GM12878 (cell line): ENCODE data around the gene CLEC18A. TPM values are rescaled to one million over a fixed set of nuclear protein-coding genes. Genes with fewer than 3 reads are reported as not detected.

Source experiments
- ATAC-seq: fragments of 200-7000 bp; cut with Tn5 transposase; 3 replicates; pipeline ENCODE4 v1.9.1; 2020; ENCODE audit warnings: mild to moderate bottlenecking, moderate library complexity
- BruUV-seq: library from RNA; stranded (reverse); fragments of 400-500 nt; replicated peaks from 2 replicates; lab custom pipeline; 2021; lab: Mats Ljungman, UMichigan
- CTCF ChIA-PET: fragments of 300-600 bp; sonication (Branson Sonifier 250); formaldehyde crosslinking; extraction: SDS; loops from one replicate; lab custom pipeline; 2021; ENCODE audit warnings: inconsistent platforms; lab: Yijun Ruan, JAX
- POLR2A ChIA-PET: fragments of 350-600 bp; formaldehyde crosslinking; extraction: SDS; loops from one replicate; lab custom pipeline; 2021; ENCODE audit warnings: inconsistent platforms; lab: Charles Lee
- RAD21 ChIA-PET: fragments of 300-600 bp; sonication (Branson Sonifier 250); formaldehyde crosslinking; loops from one replicate; lab custom pipeline; 2023; ENCODE audit warnings: antibody characterized with exemption; ENCODE audit not compliant: unreplicated experiment; lab: Charles Lee
- SMC1A ChIA-PET: fragments of 300-600 bp; sonication (Branson Sonifier 250); formaldehyde crosslinking; loops from one replicate; lab custom pipeline; 2023; ENCODE audit not compliant: unreplicated experiment, uncharacterized antibody; lab: Charles Lee
- DNase-seq: peaks from one replicate; pipeline ENCODE4 v3.0.0-alpha.2; 2011; ENCODE audit warnings: low read depth, low spot score
- FAIRE-seq: peaks from 3 replicates; lab custom pipeline; 2011; peaks lifted over from hg19 to GRCh38; lab: Jason Lieb, UNC
- H2AFZ ChIP-seq: 2 replicates; pipeline ENCODE4 v1.6.0; 2011; ENCODE audit warnings: low read depth, low read length, control low read depth; ENCODE audit not compliant: control insufficient read depth
- H3K27ac ChIP-seq: 2 replicates; pipeline ENCODE4 v1.5.1; 2011; ENCODE audit warnings: control low read depth; ENCODE audit not compliant: control insufficient read depth, insufficient read depth
- H3K27me3 ChIP-seq, 2 experiments: replicated peaks in 1 of 2; 2 replicates each; pipeline versions ENCODE4 v1.6.0 to v1.6.1; 2011; ENCODE audit warnings: low read length in 1 of 2; ENCODE audit not compliant: control insufficient read depth in 2 of 2, insufficient read depth in 2 of 2
- H3K36me3 ChIP-seq, 2 experiments: 2 replicates each; pipeline ENCODE4 v1.5.1; 2011; ENCODE audit warnings: low read length in 1 of 2; ENCODE audit not compliant: control insufficient read depth in 2 of 2, insufficient read depth in 2 of 2
- H3K4me1 ChIP-seq: 2 replicates; pipeline ENCODE4 v1.6.1; 2011; ENCODE audit warnings: mild to moderate bottlenecking, low read length, moderate library complexity, mixed read lengths; ENCODE audit not compliant: control insufficient read depth, insufficient read depth
- H3K4me2 ChIP-seq: 2 replicates; pipeline ENCODE4 v1.6.0; 2011; ENCODE audit warnings: control low read depth; ENCODE audit not compliant: control insufficient read depth, insufficient read depth
- H3K4me3 ChIP-seq: fragments of 200-600 bp; sonication (generic); 2 replicates; pipeline ENCODE4 v1.5.1; 2016
- H3K79me2 ChIP-seq: 2 replicates; pipeline ENCODE4 v1.6.0; 2011; ENCODE audit warnings: low read length; ENCODE audit not compliant: control insufficient read depth, insufficient read depth
- H3K9ac ChIP-seq: 2 replicates; pipeline ENCODE4 v1.8.0; 2011; ENCODE audit warnings: low read length, control low read depth, mixed read lengths; ENCODE audit not compliant: control insufficient read depth, insufficient read depth
- H3K9me3 ChIP-seq: replicated peaks from 3 replicates; pipeline ENCODE4 v1.5.1; 2011; ENCODE audit warnings: mild to moderate bottlenecking, low read length; ENCODE audit not compliant: control insufficient read depth, insufficient read depth
- H4K20me1 ChIP-seq: 2 replicates; pipeline ENCODE4 v1.6.0; 2011; ENCODE audit not compliant: control insufficient read depth, insufficient read depth
- ZNF207 ChIP-seq: fragments of 450-650 bp; IDR thresholded peaks from 2 replicates; pipeline ENCODE4 v1.6.1; 2014; ENCODE audit warnings: antibody characterized with exemption, mild to moderate bottlenecking, borderline replicate concordance
- WGBS: methylation state at CpG from one replicate; pipeline ENCODE4 v1.1.6; 2016; ENCODE audit warnings: low lambda C conversion rate; ENCODE audit not compliant: insufficient replicate concordance, insufficient coverage; ENCODE audit errors: missing lambda C conversion rate; 5-methylcytosine and 5-hydroxymethylcytosine counted together
- in situ Hi-C: fragments of 300-500 bp; cut with MboI; formaldehyde crosslinking; loops from 9 replicates; pipeline ENCODE4 v1.14.3; 2018; ENCODE audit warnings: mixed read lengths
- intact Hi-C: fragments of 100-400 bp; cut with micrococcal nuclease; formaldehyde crosslinking; loops from one replicate; pipeline ENCODE4 v1.14.2; 2022; ENCODE audit not compliant: unreplicated experiment
- polyA plus RNA-seq, 11 experiments: library from polyadenylated mRNA; depleted of rRNA in 4 of 11; unstranded in 6 of 11; stranded (reverse) in 5 of 11; fragments of >200 nt; fragmentation: Nextera tagmentation in 4 of 11; fragmentation: Illumina TruSeq in 1 of 11; extraction: Ambion mirVana in 4 of 11; extraction: Trizol in 1 of 11; gene quantifications; 1 replicate in 1 of 11; 2 replicates in 10 of 11; pipeline versions ENCODE4 v1.2.1 to v1.2.3, GENCODE V29; 2011 to 2016; ENCODE audit warnings: inconsistent platforms in 2 of 11, missing spikeins in 2 of 11, low read depth in 1 of 11
- total RNA-seq, 4 experiments: library from RNA; depleted of rRNA in 3 of 4; stranded (reverse); fragments of >200 nt in 3 of 4; fragmentation: Illumina TruSeq in 1 of 4; extraction: Trizol in 1 of 4; gene quantifications; 2 replicates each; pipeline versions ENCODE4 v1.2.1 to v1.2.3, GENCODE V29; 2013 to 2021
- TF ChIP-seq, protein P1 (sequence below): fragments of 450-650 bp; IDR thresholded peaks from 2 replicates; pipeline ENCODE4 v1.6.1; 2016; ENCODE audit warnings: mild to moderate bottlenecking, moderate library complexity, borderline replicate concordance

Gene CLEC18A
- total and polyA plus RNA-seq, 10 of the 15 experiments (the other 5 are each of a cell fraction or from before 2014, with no cell fraction given): 0.03 to 0.26 (median 0.10) TPM; not detected in 4

DNA sequence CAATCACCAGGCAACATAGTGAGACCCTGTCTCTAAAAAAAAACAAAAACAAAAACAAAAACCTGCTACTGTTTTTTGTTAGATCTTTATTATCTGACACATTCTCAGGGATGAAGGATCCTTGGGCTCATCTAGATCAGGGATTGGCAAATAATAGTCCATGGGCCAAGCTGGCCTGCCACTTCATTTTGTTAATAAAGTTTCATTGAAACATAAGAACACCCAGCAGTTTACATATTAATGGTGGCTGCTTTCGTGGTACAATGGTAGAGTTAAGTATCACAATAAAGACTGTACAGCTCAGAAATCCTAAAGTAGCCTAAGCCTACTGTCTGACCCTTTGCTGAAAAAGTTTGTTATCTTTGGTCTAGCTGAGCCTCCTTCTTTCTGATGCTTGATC lies 32.9 kb upstream of the CLEC18A start:
- Histone ChIP-seq H3K27ac (no peak overlapping the region), H4K20me1 (no peaks in the 10 kb centered on the region), H3K9me3 (no peaks in the 10 kb centered on the region), H3K9ac (no peak overlapping the region), H3K79me2 (no peaks in the 10 kb centered on the region), H3K4me1 (no peaks in the 10 kb centered on the region), H3K4me3 (no peak overlapping the region), H2AFZ (no peak overlapping the region), H3K27me3 (no peaks in the 10 kb centered on the region), H3K4me2 (no peak overlapping the region), H3K36me3 (no peaks in the 10 kb centered on the region; a peak in 1 of 4 replicates)
- SMC1A ChIA-PET: no interaction called here
- POLR2A ChIA-PET: interaction anchor here (0.5 kb wide), 1 partner anchor 88 kb away, joined by 3 read pairs; no protein-coding TSS in a partner anchor
- DNase-seq: no peak
- in situ Hi-C loops: no loop called here
- CTCF ChIA-PET: interaction anchor here (0.7 to 1.4 kb wide), 2 partner anchors 12 to 1370 kb away, joined by 3 to 6 read pairs; no protein-coding TSS in a partner anchor
- BruUV-seq: no TSS peak
- FAIRE-seq: no peak
- no peak for TF ChIP-seq ZNF207
- TF ChIP-seq, protein P1, sequence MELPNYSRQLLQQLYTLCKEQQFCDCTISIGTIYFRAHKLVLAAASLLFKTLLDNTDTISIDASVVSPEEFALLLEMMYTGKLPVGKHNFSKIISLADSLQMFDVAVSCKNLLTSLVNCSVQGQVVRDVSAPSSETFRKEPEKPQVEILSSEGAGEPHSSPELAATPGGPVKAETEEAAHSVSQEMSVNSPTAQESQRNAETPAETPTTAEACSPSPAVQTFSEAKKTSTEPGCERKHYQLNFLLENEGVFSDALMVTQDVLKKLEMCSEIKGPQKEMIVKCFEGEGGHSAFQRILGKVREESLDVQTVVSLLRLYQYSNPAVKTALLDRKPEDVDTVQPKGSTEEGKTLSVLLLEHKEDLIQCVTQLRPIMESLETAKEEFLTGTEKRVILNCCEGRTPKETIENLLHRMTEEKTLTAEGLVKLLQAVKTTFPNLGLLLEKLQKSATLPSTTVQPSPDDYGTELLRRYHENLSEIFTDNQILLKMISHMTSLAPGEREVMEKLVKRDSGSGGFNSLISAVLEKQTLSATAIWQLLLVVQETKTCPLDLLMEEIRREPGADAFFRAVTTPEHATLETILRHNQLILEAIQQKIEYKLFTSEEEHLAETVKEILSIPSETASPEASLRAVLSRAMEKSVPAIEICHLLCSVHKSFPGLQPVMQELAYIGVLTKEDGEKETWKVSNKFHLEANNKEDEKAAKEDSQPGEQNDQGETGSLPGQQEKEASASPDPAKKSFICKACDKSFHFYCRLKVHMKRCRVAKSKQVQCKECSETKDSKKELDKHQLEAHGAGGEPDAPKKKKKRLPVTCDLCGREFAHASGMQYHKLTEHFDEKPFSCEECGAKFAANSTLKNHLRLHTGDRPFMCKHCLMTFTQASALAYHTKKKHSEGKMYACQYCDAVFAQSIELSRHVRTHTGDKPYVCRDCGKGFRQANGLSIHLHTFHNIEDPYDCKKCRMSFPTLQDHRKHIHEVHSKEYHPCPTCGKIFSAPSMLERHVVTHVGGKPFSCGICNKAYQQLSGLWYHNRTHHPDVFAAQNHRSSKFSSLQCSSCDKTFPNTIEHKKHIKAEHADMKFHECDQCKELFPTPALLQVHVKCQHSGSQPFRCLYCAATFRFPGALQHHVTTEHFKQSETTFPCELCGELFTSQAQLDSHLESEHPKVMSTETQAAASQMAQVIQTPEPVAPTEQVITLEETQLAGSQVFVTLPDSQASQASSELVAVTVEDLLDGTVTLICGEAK: 0 out of 2 replicates have a peak, but pooled peaks have one; percentile 29
- WGBS: 100% methylated on average over 1 of the region's 1 CpG
- RAD21 ChIA-PET: no interaction called here
- no peak for ATAC-seq
- intact Hi-C loops: no loop called here
